Mesenchymal stem cell (in vitro differentiated cells and primary cell): ENCODE data around the gene KCNH2. TPM values are rescaled to one million over a fixed set of nuclear protein-coding genes. Genes with fewer than 3 reads are reported as not detected.
"Not testable (repeated sequence)": the region's sequence is repeated elsewhere in the genome, so short reads cannot be mapped to it uniquely, and the experiment has no call there.

ENCODE experiments used
- DNase-seq: peaks from one replicate; pipeline ENCODE4 v3.0.0-alpha.2; 2013
- H2AFZ ChIP-seq: one replicate; pipeline ENCODE4 v1.6.1; 2013; ENCODE audit warnings: low read depth, mild to moderate bottlenecking, control low read depth, inconsistent platforms, low read length, moderate library complexity
- H2AK5ac ChIP-seq: 2 replicates; pipeline ENCODE4 v1.6.1; 2013; ENCODE audit warnings: low read length, moderate library complexity, mild to moderate bottlenecking, inconsistent platforms; ENCODE audit not compliant: severe bottlenecking
- H2BK120ac ChIP-seq: one replicate; pipeline ENCODE4 v1.6.1; 2013; ENCODE audit warnings: low read depth, mild to moderate bottlenecking, inconsistent platforms, low read length, moderate library complexity
- H2BK12ac ChIP-seq, 2 experiments: one replicate each; pipeline ENCODE4 v1.6.1; 2013; ENCODE audit warnings: inconsistent platforms in 2 of 2, low read length in 2 of 2, mild to moderate bottlenecking in 2 of 2, moderate library complexity in 2 of 2, control low read depth in 1 of 2
- H2BK15ac ChIP-seq: one replicate; pipeline ENCODE4 v1.6.1; 2013; ENCODE audit warnings: mild to moderate bottlenecking, low read depth, inconsistent platforms; ENCODE audit not compliant: poor library complexity, severe bottlenecking
- H2BK5ac ChIP-seq: 2 replicates; pipeline ENCODE4 v1.6.1; 2013; ENCODE audit warnings: low read depth, mild to moderate bottlenecking, low read length, control low read depth, inconsistent platforms; ENCODE audit not compliant: poor library complexity, severe bottlenecking
- H3K14ac ChIP-seq, 2 experiments: one replicate each; pipeline ENCODE4 v1.6.1; 2013; ENCODE audit warnings: inconsistent platforms in 2 of 2, low read length in 2 of 2, control low read depth in 1 of 2, mild to moderate bottlenecking in 1 of 2, moderate library complexity in 1 of 2
- H3K18ac ChIP-seq, 2 experiments: one replicate each; pipeline ENCODE4 v1.6.1; 2013; ENCODE audit warnings: inconsistent platforms in 2 of 2, low read length in 2 of 2, control low read depth in 1 of 2, low read depth in 1 of 2, mild to moderate bottlenecking in 1 of 2
- H3K23ac ChIP-seq, 2 experiments: one replicate each; pipeline ENCODE4 v1.6.1; 2013; ENCODE audit warnings: inconsistent platforms in 2 of 2, low read length in 2 of 2, mild to moderate bottlenecking in 2 of 2, moderate library complexity in 2 of 2, control low read depth in 1 of 2
- H3K27ac ChIP-seq: 2 replicates; pipeline ENCODE4 v1.5.1; 2013; ENCODE audit warnings: mild to moderate bottlenecking, moderate library complexity, low read length, control low read depth, inconsistent platforms; ENCODE audit not compliant: poor library complexity, severe bottlenecking
- H3K27me3 ChIP-seq, 2 experiments: 2 replicates each; pipeline versions ENCODE4 v1.6.1 to v1.7.0; 2013; ENCODE audit warnings: low read length in 2 of 2, mild to moderate bottlenecking in 2 of 2, moderate library complexity in 2 of 2, control low read depth in 1 of 2, inconsistent platforms in 1 of 2; ENCODE audit not compliant: control insufficient read depth in 1 of 2, insufficient read depth in 1 of 2
- H3K36me3 ChIP-seq, 2 experiments: 2 replicates each; pipeline versions ENCODE4 v1.6.1 to v1.7.0; 2013; ENCODE audit warnings: low read length in 2 of 2, control low read depth in 1 of 2, inconsistent platforms in 1 of 2, low read depth in 1 of 2, mild to moderate bottlenecking in 1 of 2; ENCODE audit not compliant: insufficient read depth in 2 of 2, control insufficient read depth in 1 of 2
- H3K4ac ChIP-seq, 2 experiments: one replicate each; pipeline ENCODE4 v1.6.1; 2013; ENCODE audit warnings: inconsistent platforms in 2 of 2, low read length in 2 of 2, mild to moderate bottlenecking in 2 of 2, moderate library complexity in 2 of 2, control low read depth in 1 of 2, low read depth in 1 of 2
- H3K4me1 ChIP-seq: 2 replicates; pipeline ENCODE4 v1.6.1; 2013; ENCODE audit warnings: low read depth, low read length, control low read depth; ENCODE audit not compliant: control insufficient read depth, insufficient read depth
- H3K4me2 ChIP-seq: 2 replicates; pipeline ENCODE4 v1.6.1; 2013; ENCODE audit warnings: low read length, mild to moderate bottlenecking, inconsistent platforms; ENCODE audit not compliant: poor library complexity, severe bottlenecking
- H3K4me3 ChIP-seq, 2 experiments: 2 replicates each; pipeline versions ENCODE4 v1.5.1 to v1.7.0; 2013; ENCODE audit warnings: low read length in 2 of 2, mild to moderate bottlenecking in 2 of 2, control low read depth in 1 of 2, low read depth in 1 of 2; ENCODE audit not compliant: insufficient read depth in 1 of 2
- H3K79me1 ChIP-seq: replicated peaks from 2 replicates; pipeline ENCODE4 v1.6.1; 2013; ENCODE audit warnings: mild to moderate bottlenecking, control low read depth, low read length, inconsistent platforms; ENCODE audit not compliant: poor library complexity, severe bottlenecking
- H3K9ac ChIP-seq: 2 replicates; pipeline ENCODE4 v1.7.0; 2013; ENCODE audit warnings: mild to moderate bottlenecking, low read length, moderate library complexity
- H3K9me3 ChIP-seq: 2 replicates; pipeline ENCODE4 v1.7.0; 2013; ENCODE audit warnings: mild to moderate bottlenecking, low read length; ENCODE audit not compliant: control insufficient read depth
- H4K8ac ChIP-seq: one replicate; pipeline ENCODE4 v1.6.1; 2013; ENCODE audit warnings: inconsistent platforms, mild to moderate bottlenecking, low read length, moderate library complexity
- H4K91ac ChIP-seq: one replicate; pipeline ENCODE4 v1.6.1; 2013; ENCODE audit warnings: mild to moderate bottlenecking, low read length, inconsistent platforms
- WGBS: methylation state at CpG from one replicate; pipeline ENCODE4 v1.1.7; 2013; ENCODE audit warnings: mixed read lengths; 5-methylcytosine and 5-hydroxymethylcytosine counted together
- polyA plus RNA-seq, 2 experiments: library from polyadenylated mRNA; stranded (reverse); fragments of 200-250 nt; gene quantifications; one replicate each; pipeline ENCODE4 v1.2.3, GENCODE V29; 2013

Gene KCNH2
- polyA plus RNA-seq (2013, experiment 1 of 2): 0.87 TPM
- 0.92 TPM for polyA plus RNA-seq (2013, experiment 2 of 2)

GRCh38 chr7:150978126-150978789, at the start of gene KCNH2:
TSS of gene KCNH2 (minus strand) at chr7:150978321. CDS start at chr7:150977913, 408 bp downstream.
- no peaks in the 10 kb centered on the region for H3K79me1 ChIP-seq
- no peak within 1 kb of the TSS for H3K27ac ChIP-seq

GRCh38 chr7:151027728-151028130, 49.6 kb upstream of the KCNH2 start:
- H2BK5ac ChIP-seq, H3K4me1 ChIP-seq, H2BK15ac ChIP-seq, H2BK120ac ChIP-seq, H3K36me3 ChIP-seq, H3K14ac ChIP-seq, H4K91ac ChIP-seq, H3K9me3 ChIP-seq, DNase-seq, H3K27ac ChIP-seq, H3K23ac ChIP-seq, H2AK5ac ChIP-seq: not testable (repeated sequence)
- Histone ChIP-seq H3K27me3 (peaks cover 6 to 14% of the 10 kb centered on the region in 2 experiments), H2AFZ (peak overlapping the region; percentile 91), H3K9ac (peak overlapping the region; percentile 92), H3K18ac (peak overlapping the region; percentile 35 to 43), H3K4me3 (peak overlapping the region; percentile 39 to 92), H3K4ac (peak overlapping the region in 1 of 2 experiments; percentile 30), H3K4me2 (peak overlapping the region; percentile 58), H4K8ac (peak overlapping the region; percentile 76), H2BK12ac (peak overlapping the region in 1 of 2 experiments; percentile 31), H3K79me1 (peaks cover 12% of the 10 kb centered on the region)
- 18% methylated on average over 16 of the region's 16 CpGs for WGBS

More at GRCh38 chr7:150978126-150978789, at the start of gene KCNH2:
- Histone ChIP-seq H2BK12ac (no peak within 1 kb of the TSS), H2BK120ac (no peak within 1 kb of the TSS), H3K9me3 (no peaks in the 10 kb centered on the region), H2AK5ac (no peak within 1 kb of the TSS), H3K4ac (no peak within 1 kb of the TSS), H3K18ac (peak within 1 kb of the TSS in 1 of 2 experiments; percentile 42), H2AFZ (no peak within 1 kb of the TSS), H4K8ac (peak within 1 kb of the TSS; percentile 15), H3K23ac (no peak within 1 kb of the TSS), H3K4me3 (no peak within 1 kb of the TSS), H3K27me3 (peaks cover 89 to 91% of the 10 kb centered on the region in 2 experiments), H3K4me1 (peaks cover 25% of the 10 kb centered on the region), H2BK15ac (no peak within 1 kb of the TSS), H2BK5ac (no peak within 1 kb of the TSS), H3K4me2 (peak within 1 kb of the TSS; percentile 81), H3K9ac (no peak within 1 kb of the TSS), H4K91ac (no peak within 1 kb of the TSS), H3K36me3 (no peaks in the 10 kb centered on the region), H3K14ac (no peak within 1 kb of the TSS)
- no peak for DNase-seq
- under 1% methylated on average over 42 of the region's 81 CpGs for WGBS

- Histone ChIP-seq H3K9ac (peak overlapping the region; percentile 92), H3K27me3 (peaks cover 7 to 14% of the 10 kb centered on the region in 2 experiments), H3K4me3 (peak overlapping the region in 1 of 2 experiments; percentile 92), H4K8ac (peak overlapping the region; percentile 80)
- H3K18ac ChIP-seq, H2AFZ ChIP-seq, H3K14ac ChIP-seq, H3K27ac ChIP-seq, H2BK12ac ChIP-seq, H3K4ac ChIP-seq, H3K36me3 ChIP-seq, H3K79me1 ChIP-seq, H2BK120ac ChIP-seq, H3K4me2 ChIP-seq, H3K4me1 ChIP-seq, H4K91ac ChIP-seq, H2AK5ac ChIP-seq, H3K23ac ChIP-seq, H2BK5ac ChIP-seq, H3K9me3 ChIP-seq, H2BK15ac ChIP-seq: not testable (repeated sequence)
- WGBS: 34% methylated on average over 16 of the region's 19 CpGs
- peak; percentile 12 for DNase-seq
Measured at GRCh38 chr7:151026771-151027727, 48.9 kb upstream of the KCNH2 start.
